ENCODE results near the gene PSAPL1.

The PSAPL1 gene

DNA sequence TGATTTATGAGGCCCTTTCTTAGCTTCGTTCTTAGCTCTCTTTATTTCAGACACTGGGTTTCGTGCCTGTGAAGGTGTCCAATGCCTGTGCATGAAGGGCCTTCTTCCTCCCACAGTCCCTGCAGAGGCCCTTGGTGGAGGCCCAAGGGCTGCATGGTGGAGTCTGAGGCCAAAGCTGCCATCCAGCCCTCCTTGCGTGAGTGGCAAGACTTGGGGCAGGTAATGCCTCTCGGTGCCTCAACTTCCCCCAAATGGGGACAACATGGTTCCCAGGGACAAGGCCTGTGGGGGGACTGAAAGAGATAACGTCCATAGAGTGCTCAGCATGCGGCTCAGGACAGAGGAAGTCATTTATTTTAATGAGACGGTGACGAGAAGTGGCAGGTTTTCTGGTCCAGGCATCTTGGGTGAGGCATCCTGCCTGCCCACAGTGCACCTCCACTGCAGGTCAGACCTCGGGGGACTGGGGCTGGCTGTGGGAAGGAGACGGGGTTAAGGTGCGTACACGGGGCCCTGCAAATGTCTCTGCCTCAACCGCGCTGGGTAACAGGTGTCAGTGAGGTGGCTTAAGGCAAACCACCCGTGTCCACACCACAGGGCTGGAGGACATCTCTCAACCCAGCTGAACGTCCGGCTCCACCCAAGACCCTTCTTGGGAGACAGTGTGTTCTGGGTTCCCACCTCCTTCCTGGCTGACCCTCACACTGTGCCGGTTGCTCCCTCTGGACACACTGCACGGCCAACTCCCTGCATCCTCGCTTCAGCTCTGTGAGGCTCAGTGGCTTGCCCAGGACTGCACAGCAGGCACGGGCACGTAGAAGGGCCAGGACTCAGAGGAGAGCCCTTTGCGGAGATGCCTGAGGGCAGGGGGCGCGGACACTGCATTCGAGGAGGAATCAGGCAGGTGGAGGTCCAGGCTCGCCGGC, 50.5 kb downstream of the PSAPL1 start:
- no peak for DNase-seq (ENCODE audit: low read depth in 1 of 2, low spot score in 1 of 2)

DNA sequence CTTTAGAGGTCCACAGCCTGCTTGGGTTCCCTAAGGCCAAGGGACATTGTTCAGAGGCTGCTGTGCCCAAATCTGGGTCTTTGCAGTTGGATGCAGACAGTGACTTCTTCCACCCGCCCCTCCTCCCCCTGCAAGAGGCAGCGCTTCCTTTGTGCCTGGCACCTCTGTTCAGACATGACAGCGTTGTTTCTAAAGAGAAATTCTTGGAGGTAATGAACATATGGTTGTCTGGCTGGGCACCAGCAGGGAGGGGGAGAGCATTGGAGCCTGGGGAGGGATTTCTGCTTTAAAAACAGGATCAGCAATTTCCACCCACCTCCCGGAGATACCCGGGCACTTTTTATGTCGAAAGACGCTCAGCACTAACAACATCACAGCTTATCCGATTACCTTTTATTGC, 51.5 kb downstream of the PSAPL1 start:
- no peak for DNase-seq (ENCODE audit: low read depth in 1 of 2, low spot score in 1 of 2)

DNA sequence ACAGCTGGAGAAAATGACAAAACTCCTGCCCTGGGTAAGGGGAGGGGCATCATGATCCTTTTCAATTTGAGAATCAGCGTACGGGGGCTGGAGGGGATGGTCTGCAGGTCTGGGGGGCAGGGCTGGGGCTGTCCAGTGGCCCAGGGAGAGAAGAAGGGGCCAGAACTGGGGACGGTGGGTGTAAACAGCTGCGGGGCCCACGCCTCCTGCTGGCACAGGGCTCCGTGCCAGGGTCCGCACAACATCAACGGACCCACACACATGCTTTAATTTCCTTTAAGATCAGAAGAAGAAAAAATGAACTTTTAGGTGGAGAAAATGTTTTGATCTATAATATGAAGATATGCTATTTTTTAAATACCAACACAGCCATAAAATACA, 52.1 kb downstream of the PSAPL1 start:
- no peak for DNase-seq (ENCODE audit: low read depth in 1 of 2, low spot score in 1 of 2)

DNA sequence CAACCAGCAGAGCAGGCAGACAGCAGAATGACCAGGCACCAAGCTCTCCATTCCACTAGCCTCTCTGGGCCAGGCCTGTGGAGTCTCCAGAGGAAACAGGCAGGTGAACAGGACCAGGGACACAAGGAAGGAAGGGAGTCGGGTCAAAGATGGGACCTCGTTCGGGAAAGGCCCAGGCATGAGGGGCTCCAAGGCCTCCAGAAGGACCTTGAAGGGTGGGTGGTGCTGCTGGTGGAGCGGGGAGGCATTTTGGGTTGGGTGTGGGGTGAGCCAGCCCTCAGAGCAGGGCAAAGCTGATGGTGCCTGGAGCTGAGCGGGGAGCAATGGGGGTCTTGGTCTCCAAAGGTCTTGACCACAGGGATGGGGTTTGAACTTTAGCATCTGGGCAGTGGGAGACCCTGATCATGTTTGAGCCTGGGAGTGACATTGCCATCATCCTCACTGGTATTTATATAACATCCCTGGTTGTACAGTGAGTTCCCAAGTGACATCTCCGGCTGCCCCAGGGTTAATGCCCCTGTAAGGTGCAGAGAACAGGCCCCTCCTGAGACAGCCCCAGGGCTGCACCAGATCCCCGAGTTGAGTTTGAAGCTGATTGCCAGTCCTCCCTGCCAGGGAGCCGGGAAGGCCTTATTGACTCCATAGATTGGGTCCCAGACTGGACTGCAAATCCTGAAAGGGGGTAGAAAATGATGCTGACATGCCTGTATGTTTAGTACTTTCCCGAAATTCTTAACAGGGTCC, 52.7 kb downstream of the PSAPL1 start:
- DNase-seq (ENCODE audit: low read depth in 1 of 2, low spot score in 1 of 2): no peak

DNA sequence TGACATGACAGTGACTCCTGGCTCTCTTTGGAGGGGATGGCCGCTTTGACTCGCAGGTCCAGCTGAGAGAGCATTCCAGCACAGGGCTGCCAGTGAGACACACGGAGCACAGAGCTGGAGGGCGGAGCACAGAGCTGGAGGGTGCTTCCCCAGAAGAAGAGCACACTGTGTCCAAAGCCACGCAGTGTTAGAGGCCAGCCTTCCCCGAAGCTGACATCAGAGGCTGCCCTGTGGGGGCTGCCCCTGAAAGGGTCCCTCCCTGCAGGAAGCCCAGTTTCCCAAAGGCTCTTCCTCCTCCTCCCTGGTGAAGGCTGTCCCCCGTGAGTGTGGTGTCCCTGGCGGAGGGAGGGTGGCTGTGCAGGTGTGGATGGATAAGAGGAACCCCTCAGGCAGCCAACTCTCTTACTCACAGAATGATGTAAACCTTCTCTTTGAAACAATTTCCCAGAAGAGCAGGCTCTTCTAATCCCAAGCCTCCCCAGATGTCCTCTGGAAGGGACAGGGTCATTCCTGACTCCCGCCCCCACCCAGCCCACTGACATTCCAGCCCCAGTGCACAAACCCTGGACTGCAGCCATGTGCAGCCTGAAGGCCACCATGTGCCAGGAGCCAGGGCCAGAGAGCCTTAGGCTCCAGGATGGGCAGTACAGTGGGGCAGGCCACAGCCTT, 53.4 kb downstream of the PSAPL1 start:
- no peak for DNase-seq (ENCODE audit: low read depth in 1 of 2, low spot score in 1 of 2)
